Spleen (tissue), 7 donors: ENCODE data around the gene HECW1.

ENCODE experiments used
- POLR2AphosphoS5 ChIP-seq, 3 donors: sonication (generic); formaldehyde crosslinking; IDR thresholded peaks; one replicate each; pipeline ENCODE4 v1.5.1; 2017; ENCODE audit warnings: antibody characterized with exemption in 3 of 3
- TF ChIP-seq, protein P1 (sequence below), 11 experiments: fragments of 200-600 bp in 7 of 11; fragments of 450-650 bp in 4 of 11; sonication (generic) in 4 of 11; IDR thresholded peaks in 8 of 11; conservative IDR thresholded peaks in 3 of 11; 1 replicate in 7 of 11; 2 replicates in 4 of 11; pipeline versions ENCODE4 v1.4.0 to v1.8.0; 2016 to 2021; ENCODE audit warnings: antibody characterized with exemption in 11 of 11, inconsistent platforms in 4 of 11, mild to moderate bottlenecking in 1 of 11
- donor health status: DM: no; HTN: no; CAD: no; lungs with moderate emphysema.
- donor health status: DM: no; HTN: no; CAD: no.
- donor health status: DM: no; HTN: no; CAD: no.

DNA sequence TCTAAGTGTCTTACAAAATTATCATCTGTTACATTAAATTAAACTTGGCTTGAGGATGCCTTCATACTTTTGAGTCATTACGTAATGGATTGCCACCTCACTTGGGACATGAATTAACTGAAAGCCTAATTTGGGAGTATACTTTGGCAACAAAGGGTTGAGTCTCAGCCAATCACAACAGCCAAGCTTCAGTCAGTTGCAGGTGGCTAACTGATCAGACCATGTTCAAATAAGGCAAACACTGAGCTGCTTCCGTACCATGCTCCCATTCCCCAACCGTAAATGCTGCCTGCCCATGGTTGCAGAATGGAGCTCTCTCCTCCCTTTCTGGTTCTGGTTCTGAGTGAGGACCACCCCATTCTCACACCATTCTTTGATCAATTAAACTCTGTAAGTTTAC, 377.6 kb downstream of the HECW1 start:
- TF ChIP-seq, protein P1, sequence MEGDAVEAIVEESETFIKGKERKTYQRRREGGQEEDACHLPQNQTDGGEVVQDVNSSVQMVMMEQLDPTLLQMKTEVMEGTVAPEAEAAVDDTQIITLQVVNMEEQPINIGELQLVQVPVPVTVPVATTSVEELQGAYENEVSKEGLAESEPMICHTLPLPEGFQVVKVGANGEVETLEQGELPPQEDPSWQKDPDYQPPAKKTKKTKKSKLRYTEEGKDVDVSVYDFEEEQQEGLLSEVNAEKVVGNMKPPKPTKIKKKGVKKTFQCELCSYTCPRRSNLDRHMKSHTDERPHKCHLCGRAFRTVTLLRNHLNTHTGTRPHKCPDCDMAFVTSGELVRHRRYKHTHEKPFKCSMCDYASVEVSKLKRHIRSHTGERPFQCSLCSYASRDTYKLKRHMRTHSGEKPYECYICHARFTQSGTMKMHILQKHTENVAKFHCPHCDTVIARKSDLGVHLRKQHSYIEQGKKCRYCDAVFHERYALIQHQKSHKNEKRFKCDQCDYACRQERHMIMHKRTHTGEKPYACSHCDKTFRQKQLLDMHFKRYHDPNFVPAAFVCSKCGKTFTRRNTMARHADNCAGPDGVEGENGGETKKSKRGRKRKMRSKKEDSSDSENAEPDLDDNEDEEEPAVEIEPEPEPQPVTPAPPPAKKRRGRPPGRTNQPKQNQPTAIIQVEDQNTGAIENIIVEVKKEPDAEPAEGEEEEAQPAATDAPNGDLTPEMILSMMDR (IDR thresholded peaks at IDR 0.05 in 8 of 11, conservative IDR thresholded peaks at IDR 0.05 in 3 of 11), result no peak
- no peak for TF ChIP-seq POLR2AphosphoS5 (IDR thresholded peaks at IDR 0.05)
